Panc1 (cell line): Measurements from ENCODE around the gene GSG1L. TPM values are rescaled to one million over a fixed set of nuclear protein-coding genes. Genes with fewer than 3 reads are reported as not detected.

Experiments
- ATAC-seq: fragments of 200-7000 bp; cut with Tn5 transposase; 2 replicates; pipeline ENCODE4 v1.9.1; 2020; ENCODE audit warnings: mild to moderate bottlenecking, moderate library complexity
- BruUV-seq: library from RNA; stranded (reverse); fragments of 400-500 nt; replicated peaks from 2 replicates; lab custom pipeline; 2021; lab: Mats Ljungman, UMichigan
- CTCF ChIA-PET: fragments of 300-600 bp; sonication (Branson Sonifier 250); formaldehyde crosslinking; loops from one replicate; lab custom pipeline; 2022; ENCODE audit warnings: antibody characterized with exemption; lab: Charles Lee
- POLR2A ChIA-PET: fragments of 300-600 bp; sonication (Branson Sonifier 250); formaldehyde crosslinking; loops from one replicate; lab custom pipeline; 2022; ENCODE audit warnings: antibody characterized with exemption; lab: Charles Lee
- DNase-seq: peaks from one replicate; pipeline ENCODE4 v3.0.0-alpha.2; 2010; ENCODE audit warnings: low read depth, low spot score
- H3K27ac ChIP-seq: 2 replicates; pipeline ENCODE4 v1.5.1; 2011; ENCODE audit warnings: mild to moderate bottlenecking, low read length, inconsistent platforms
- H3K27me3 ChIP-seq: fragments of 200-500 bp; sonication (Bioruptor generic); 2 replicates; pipeline ENCODE4 v1.6.0; 2014; ENCODE audit warnings: low read length, inconsistent platforms; ENCODE audit not compliant: control insufficient read depth, insufficient read depth
- H3K36me3 ChIP-seq: fragments of 200-500 bp; sonication (Bioruptor generic); 2 replicates; pipeline ENCODE4 v1.5.1; 2014; ENCODE audit warnings: inconsistent platforms, mild to moderate bottlenecking, low read length, moderate library complexity; ENCODE audit not compliant: control insufficient read depth, insufficient read depth
- H3K4me1 ChIP-seq: 2 replicates; pipeline ENCODE4 v1.5.1; 2011; ENCODE audit warnings: inconsistent platforms, mild to moderate bottlenecking, low read length, moderate library complexity; ENCODE audit not compliant: control insufficient read depth, insufficient read depth
- H3K4me3 ChIP-seq, 2 experiments: 2 replicates each; pipeline ENCODE4 v1.5.1; 2011 to 2012; ENCODE audit warnings: low read depth in 2 of 2, low read length in 2 of 2, mild to moderate bottlenecking in 2 of 2, inconsistent platforms in 1 of 2, moderate library complexity in 1 of 2
- H3K9me3 ChIP-seq: fragments of 200-500 bp; sonication (Bioruptor generic); 2 replicates; pipeline ENCODE4 v1.5.1; 2014; ENCODE audit warnings: low read depth, mild to moderate bottlenecking, inconsistent platforms, low read length, moderate library complexity; ENCODE audit not compliant: control insufficient read depth, insufficient read depth
- CTCF ChIP-seq: fragments of 450-650 bp; IDR thresholded peaks from 2 replicates; pipeline ENCODE4 v1.5.1; 2017; ENCODE audit warnings: mild to moderate bottlenecking
- POLR2AphosphoS5 ChIP-seq: IDR thresholded peaks from 2 replicates; pipeline ENCODE4 v1.6.1; 2012; ENCODE audit warnings: mild to moderate bottlenecking, low read depth, low read length, moderate library complexity
- REST ChIP-seq, 2 experiments: IDR thresholded peaks; 2 replicates each; pipeline ENCODE4 v1.6.1; 2011 to 2012; ENCODE audit warnings: low read depth in 2 of 2, control low read depth in 1 of 2, low read length in 1 of 2, mild to moderate bottlenecking in 1 of 2, moderate library complexity in 1 of 2; ENCODE audit not compliant: insufficient read depth in 1 of 2
- SIN3A ChIP-seq: IDR thresholded peaks from 2 replicates; pipeline ENCODE4 v1.6.1; 2012; ENCODE audit warnings: low read depth, mild to moderate bottlenecking, low read length, moderate library complexity, borderline replicate concordance; ENCODE audit not compliant: insufficient read depth
- TCF7L2 ChIP-seq: IDR thresholded peaks from 2 replicates; pipeline ENCODE4 v1.6.1; 2011; ENCODE audit warnings: mild to moderate bottlenecking, low read depth, low read length, inconsistent platforms
- in situ Hi-C: cut with HindIII; loops from 2 replicates; pipeline ENCODE4 v1.10.0; 2016; ENCODE audit warnings: low sequenced_read_pairs, low pct_unique_long_range_greater_than_20kb
- intact Hi-C: fragments of 100-400 bp; cut with micrococcal nuclease; formaldehyde crosslinking; loops from one replicate; pipeline ENCODE4 v1.10.0; 2022; ENCODE audit not compliant: unreplicated experiment
- total RNA-seq: library from RNA; stranded (reverse); gene quantifications from one replicate; pipeline ENCODE4 v1.2.1, GENCODE V29; 2021; ENCODE audit not compliant: unreplicated experiment

The GSG1L gene
- total RNA-seq, 1 experiment from 2014 or later = 0.08 TPM

GRCh38 chr16:27761816-27762215 is 301.7 kb downstream of the GSG1L start:
- POLR2A ChIA-PET = no interaction called here
- Histone ChIP-seq H3K27me3 (no peaks in the 10 kb centered on the region), H3K36me3 (no peaks in the 10 kb centered on the region), H3K9me3 (peaks cover 4% of the 10 kb centered on the region; the same call in 1 of the 2 replicates), H3K4me1 (no peaks in the 10 kb centered on the region), H3K27ac (no peak overlapping the region), H3K4me3 (no peak overlapping the region)
- TF ChIP-seq REST (IDR thresholded peaks at IDR 0.05; ENCODE audit: insufficient read depth in 1 of 2, low read depth in 2 of 2, low read length in 1 of 2) (no peak), POLR2AphosphoS5 (no peak), CTCF (no peak), SIN3A (no peak), TCF7L2 (no peak)
- DNase-seq (no peak), ATAC-seq (no peak)
- in situ Hi-C loops (no loop called here), intact Hi-C loops (no loop called here)
- CTCF ChIA-PET = no interaction called here
- no TSS peak for BruUV-seq

GRCh38 chr16:27760789-27761176 is 302.7 kb downstream of the GSG1L start:
- H3K36me3 ChIP-seq = no peaks in the 10 kb centered on the region
- peaks cover 4% of the 10 kb centered on the region; the same call in 1 of the 2 replicates for H3K9me3 ChIP-seq
- ATAC-seq (no peak), DNase-seq (no peak)
- ChIA-PET CTCF (no interaction called here), POLR2A (no interaction called here)
- H3K4me1 ChIP-seq = no peaks in the 10 kb centered on the region
- H3K27me3 ChIP-seq = no peaks in the 10 kb centered on the region
- BruUV-seq = no TSS peak
- H3K27ac ChIP-seq = no peak overlapping the region
- TF ChIP-seq TCF7L2 = no peak
- intact Hi-C loops (no loop called here), in situ Hi-C loops (no loop called here)
- H3K4me3 ChIP-seq = no peak overlapping the region

- DNase-seq = no peak
Observed at GRCh38 chr16:27759967-27760788, 303.3 kb downstream of the GSG1L start.

More at GRCh38 chr16:27759967-27760788, 303.3 kb downstream of the GSG1L start:
- Histone ChIP-seq H3K27ac (no peak overlapping the region), H3K27me3 (no peaks in the 10 kb centered on the region), H3K4me3 (no peak overlapping the region), H3K4me1 (no peaks in the 10 kb centered on the region), H3K36me3 (no peaks in the 10 kb centered on the region), H3K9me3 (peaks cover 4% of the 10 kb centered on the region; the same call in 1 of the 2 replicates)
- intact Hi-C loops = no loop called here
- ChIA-PET CTCF (no interaction called here), POLR2A (no interaction called here)
- TF ChIP-seq REST (IDR thresholded peaks at IDR 0.05; ENCODE audit: insufficient read depth in 1 of 2, low read depth in 2 of 2, low read length in 1 of 2) (no peak), SIN3A (no peak)
- no TSS peak for BruUV-seq
- in situ Hi-C loops = no loop called here
- ATAC-seq = no peak
